H1 (cell line): ENCODE data around the gene RBM42. TPM values are rescaled to one million over a fixed set of nuclear protein-coding genes. Genes with fewer than 3 reads are reported as not detected.

ENCODE experiments used
- BRCA1 ChIP-seq: IDR thresholded peaks from 2 replicates; pipeline ENCODE4 v1.6.1; 2012; ENCODE audit warnings: low read depth, low read length, improper control_type of control experiment
- POLR2AphosphoS5 ChIP-seq: IDR thresholded peaks from 2 replicates; pipeline ENCODE4 v1.6.1; 2011; ENCODE audit warnings: low read depth, low read length
- RFX5 ChIP-seq: IDR thresholded peaks from 2 replicates; pipeline ENCODE4 v1.6.1; 2011; ENCODE audit warnings: low read depth, low read length, improper control_type of control experiment, borderline replicate concordance
- RXRA ChIP-seq: IDR thresholded peaks from 2 replicates; pipeline ENCODE4 v1.6.1; 2011; ENCODE audit warnings: low read depth, mild to moderate bottlenecking, low read length, moderate library complexity; ENCODE audit not compliant: insufficient read depth
- polyA plus RNA-seq, 7 experiments: library from polyadenylated mRNA; depleted of rRNA in 3 of 7; stranded (reverse) in 5 of 7; unstranded in 2 of 7; fragments of >200 nt in 5 of 7; fragments of 200-250 nt in 2 of 7; gene quantifications; 1 replicate in 5 of 7; 2 replicates in 1 of 7; 4 replicates in 1 of 7; pipeline versions ENCODE4 v1.2.1 to v1.2.3, GENCODE V29; 2011 to 2013; ENCODE audit warnings: missing spikeins in 2 of 7, mixed read lengths in 2 of 7
- total RNA-seq: library from RNA; stranded (reverse); fragmentation: NEBNext Ultra II Directional; extraction: Animal tissue kit (Norgen Biotek cat#: 25700); gene quantifications from 2 replicates; pipeline ENCODE4 v1.2.1, GENCODE V29; 2021

Gene RBM42
- total and polyA plus RNA-seq, 2 of the 8 experiments (the other 6 are each of a cell fraction or from before 2014, with no cell fraction given) = 59.8 to 80.8 TPM

GRCh38 chr19:35619290-35619923, 9.4 kb upstream of the RBM42 start (continued):
- TF ChIP-seq POLR2AphosphoS5 = no peak
- no peak for TF ChIP-seq BRCA1
- TF ChIP-seq RXRA = no peak
- no peak for TF ChIP-seq RFX5
- TF ChIP-seq, all 59 proteins: peak for 0
